HepG2 (cell line): ENCODE results near the gene SLC34A3. TPM values are rescaled to one million over a fixed set of nuclear protein-coding genes. Genes with fewer than 3 reads are reported as not detected.

Experiments
- ATAD3A ChIP-seq: sonication (generic); formaldehyde crosslinking; IDR thresholded peaks from 2 replicates; pipeline ENCODE4 v1.4.0; 2020; ENCODE audit warnings: missing genetic modification reagents
- BCLAF1 ChIP-seq: fragments of 450-650 bp; IDR thresholded peaks from 2 replicates; pipeline ENCODE4 v1.6.1; 2017; ENCODE audit warnings: mild to moderate bottlenecking
- DMTF1 ChIP-seq: sonication (generic); formaldehyde crosslinking; IDR thresholded peaks from 2 replicates; pipeline ENCODE4 v1.4.0; 2020; ENCODE audit warnings: mild to moderate bottlenecking, missing genetic modification reagents
- HES4 ChIP-seq: sonication (generic); formaldehyde crosslinking; IDR thresholded peaks from 2 replicates; pipeline ENCODE4 v1.9.0; 2021; ENCODE audit warnings: mild to moderate bottlenecking, missing genetic modification reagents, borderline replicate concordance
- HNF1B ChIP-seq: sonication (generic); formaldehyde crosslinking; IDR thresholded peaks from 2 replicates; pipeline ENCODE4 v1.5.1; 2020; ENCODE audit warnings: mild to moderate bottlenecking, moderate library complexity, missing genetic modification reagents
- MTERF4 ChIP-seq: sonication (generic); formaldehyde crosslinking; IDR thresholded peaks from 2 replicates; pipeline ENCODE4 v1.8.0; 2023; ENCODE audit warnings: mild to moderate bottlenecking, missing genetic modification reagents
- NR2C2 ChIP-seq: sonication (generic); formaldehyde crosslinking; IDR thresholded peaks from 2 replicates; pipeline ENCODE4 v1.4.0; 2020; ENCODE audit warnings: missing genetic modification reagents, mild to moderate bottlenecking, moderate library complexity, borderline replicate concordance
- NR2F2 ChIP-seq: IDR thresholded peaks from 2 replicates; pipeline ENCODE4 v1.6.1; 2012; ENCODE audit warnings: low read depth, inconsistent platforms, borderline replicate concordance
- PRMT3 ChIP-seq: sonication (generic); formaldehyde crosslinking; IDR thresholded peaks from 2 replicates; pipeline ENCODE4 v1.8.1; 2022; ENCODE audit warnings: low read depth, mild to moderate bottlenecking, moderate library complexity, missing genetic modification reagents, borderline replicate concordance
- SMARCC2 ChIP-seq: fragments of 450-650 bp; IDR thresholded peaks from 2 replicates; pipeline ENCODE4 v1.6.1; 2017; ENCODE audit warnings: antibody characterized with exemption, mild to moderate bottlenecking
- SRSF9 ChIP-seq: fragments of 200-400 bp; formaldehyde crosslinking; IDR thresholded peaks from 2 replicates; pipeline ENCODE4 v1.6.1; 2018; ENCODE audit warnings: borderline replicate concordance, mild to moderate bottlenecking, low read depth, low read length; ENCODE audit not compliant: insufficient read depth, poor library complexity, severe bottlenecking
- TFAP4 ChIP-seq: sonication (generic); IDR thresholded peaks from 2 replicates; pipeline ENCODE4 v1.6.1; 2016; ENCODE audit warnings: low read depth, borderline replicate concordance
- ZFP41 ChIP-seq: sonication (generic); formaldehyde crosslinking; IDR thresholded peaks from 2 replicates; pipeline ENCODE4 v1.4.0; 2020; ENCODE audit warnings: mild to moderate bottlenecking, missing genetic modification reagents, borderline replicate concordance
- ZNF207 ChIP-seq: fragments of 450-650 bp; IDR thresholded peaks from 2 replicates; pipeline ENCODE4 v1.6.1; 2016; ENCODE audit warnings: antibody characterized with exemption, borderline replicate concordance
- ZNF260 ChIP-seq: sonication (generic); formaldehyde crosslinking; IDR thresholded peaks from 2 replicates; pipeline ENCODE4 v1.4.0; 2020; ENCODE audit warnings: missing genetic modification reagents, low read depth, mild to moderate bottlenecking, borderline replicate concordance
- ZNF34 ChIP-seq: sonication (generic); formaldehyde crosslinking; IDR thresholded peaks from 2 replicates; pipeline ENCODE4 v1.4.0; 2020; ENCODE audit warnings: mild to moderate bottlenecking, missing genetic modification reagents, borderline replicate concordance
- ZNF414 ChIP-seq: sonication (generic); formaldehyde crosslinking; IDR thresholded peaks from 2 replicates; pipeline ENCODE4 v1.5.0; 2020; ENCODE audit warnings: missing genetic modification reagents
- ZNF431 ChIP-seq: sonication (generic); formaldehyde crosslinking; IDR thresholded peaks from 2 replicates; pipeline ENCODE4 v1.9.0; 2022; ENCODE audit warnings: missing genetic modification reagents, low read depth, mild to moderate bottlenecking, borderline replicate concordance
- polyA plus RNA-seq, 8 experiments: library from polyadenylated mRNA; depleted of rRNA in 3 of 8; stranded (reverse) in 7 of 8; unstranded in 1 of 8; fragments of >200 nt; fragmentation: Illumina TruSeq in 4 of 8; extraction: Trizol in 4 of 8; gene quantifications; 2 replicates each; pipeline versions ENCODE4 v1.2.1 to v1.2.3, GENCODE V29; 2011 to 2016; ENCODE audit warnings: low read depth in 4 of 8, missing spikeins in 1 of 8, mixed read lengths in 1 of 8; ENCODE audit not compliant: insufficient read depth in 1 of 8
- total RNA-seq, 5 experiments: library from RNA; depleted of rRNA; stranded (reverse); fragments of >200 nt; fragmentation: Illumina TruSeq; extraction: Trizol; gene quantifications; 2 replicates each; pipeline ENCODE4 v1.2.3, GENCODE V29; 2016; ENCODE audit warnings: low read depth in 1 of 5

SLC34A3 gene
- total and polyA plus RNA-seq, 2 of the 13 experiments (the other 11 are each of a cell fraction or from before 2014, with no cell fraction given) = 0.07 to 1.0 TPM

GRCh38 chr9:137241490-137242268 is 11.0 kb downstream of the SLC34A3 start (continued):
- no peak for TF ChIP-seq MTERF4
- no peak; the same call in 1 of the 2 replicates for TF ChIP-seq ZFP41 (CRISPR knock-in tag)
- TF ChIP-seq ZNF414 (CRISPR knock-in tag) = peak; percentile 62; the same call in 1 of the 2 replicates
- no peak for TF ChIP-seq ZNF207
- TF ChIP-seq ZNF34 = no peak
- TF ChIP-seq PRMT3 (CRISPR knock-in tag) = no peak
- peak; percentile 14; the same call in 1 of the 2 replicates for TF ChIP-seq TFAP4
- no peak for TF ChIP-seq BCLAF1
- peak; percentile 54; the same call in 1 of the 2 replicates for TF ChIP-seq NR2C2 (CRISPR knock-in tag)
- no peak for TF ChIP-seq ZNF260 (CRISPR knock-in tag)
- TF ChIP-seq DMTF1 = no peak
- no peak for TF ChIP-seq ATAD3A (CRISPR knock-in tag)
- no peak for TF ChIP-seq HES4 (CRISPR knock-in tag)
- no peak for TF ChIP-seq SMARCC2
- TF ChIP-seq NR2F2 = no peak
- TF ChIP-seq SRSF9 = no peak
- no peak for TF ChIP-seq ZNF431 (CRISPR knock-in tag)
- no peak; the same call in 1 of the 2 replicates for TF ChIP-seq HNF1B (CRISPR knock-in tag)
